ENCODE measurements around the gene YTHDF1.

DNA sequence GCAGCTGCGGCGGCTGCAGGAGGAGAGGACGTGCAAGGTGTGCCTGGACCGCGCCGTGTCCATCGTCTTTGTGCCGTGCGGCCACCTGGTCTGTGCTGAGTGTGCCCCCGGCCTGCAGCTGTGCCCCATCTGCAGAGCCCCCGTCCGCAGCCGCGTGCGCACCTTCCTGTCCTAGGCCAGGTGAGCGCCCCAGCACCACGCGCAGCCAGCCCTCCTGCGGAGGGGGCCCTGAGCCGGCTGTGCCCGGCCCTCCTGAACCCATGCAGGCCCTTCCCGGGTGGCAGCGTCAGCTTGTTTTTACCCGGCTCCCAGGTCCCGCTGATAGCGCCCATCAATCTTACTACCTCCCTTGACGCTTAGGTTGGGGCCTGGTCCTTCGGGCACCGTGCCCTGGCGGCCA is 23.5 kb upstream of the YTHDF1 start:
- TF ChIP-seq POLR2A (IDR thresholded peaks at IDR 0.05; ENCODE audit: low read depth, low read length) (no peak), BHLHE40 (IDR thresholded peaks at IDR 0.05; ENCODE audit: low read depth, low read length) (no peak), NFE2L2 (IDR thresholded peaks at IDR 0.05; ENCODE audit: low read depth, low read length) (no peak), RAD21 (IDR thresholded peaks at IDR 0.05; ENCODE audit: low read length) (no peak), CEBPB (IDR thresholded peaks at IDR 0.05; ENCODE audit: low read depth, low read length) (no peak)
- TF ChIP-seq, protein P1, sequence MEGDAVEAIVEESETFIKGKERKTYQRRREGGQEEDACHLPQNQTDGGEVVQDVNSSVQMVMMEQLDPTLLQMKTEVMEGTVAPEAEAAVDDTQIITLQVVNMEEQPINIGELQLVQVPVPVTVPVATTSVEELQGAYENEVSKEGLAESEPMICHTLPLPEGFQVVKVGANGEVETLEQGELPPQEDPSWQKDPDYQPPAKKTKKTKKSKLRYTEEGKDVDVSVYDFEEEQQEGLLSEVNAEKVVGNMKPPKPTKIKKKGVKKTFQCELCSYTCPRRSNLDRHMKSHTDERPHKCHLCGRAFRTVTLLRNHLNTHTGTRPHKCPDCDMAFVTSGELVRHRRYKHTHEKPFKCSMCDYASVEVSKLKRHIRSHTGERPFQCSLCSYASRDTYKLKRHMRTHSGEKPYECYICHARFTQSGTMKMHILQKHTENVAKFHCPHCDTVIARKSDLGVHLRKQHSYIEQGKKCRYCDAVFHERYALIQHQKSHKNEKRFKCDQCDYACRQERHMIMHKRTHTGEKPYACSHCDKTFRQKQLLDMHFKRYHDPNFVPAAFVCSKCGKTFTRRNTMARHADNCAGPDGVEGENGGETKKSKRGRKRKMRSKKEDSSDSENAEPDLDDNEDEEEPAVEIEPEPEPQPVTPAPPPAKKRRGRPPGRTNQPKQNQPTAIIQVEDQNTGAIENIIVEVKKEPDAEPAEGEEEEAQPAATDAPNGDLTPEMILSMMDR (conservative IDR thresholded peaks at IDR 0.05; ENCODE audit: low read depth, low read length): no peak
